ENCODE measurements around the gene P2RY6. TPM values are rescaled to one million over a fixed set of nuclear protein-coding genes. Genes with fewer than 3 reads are reported as not detected.

The P2RY6 gene
- total RNA-seq, 6 experiments from 2014 or later, result 0.54 to 2.4 (median 1.9) TPM

DNA sequence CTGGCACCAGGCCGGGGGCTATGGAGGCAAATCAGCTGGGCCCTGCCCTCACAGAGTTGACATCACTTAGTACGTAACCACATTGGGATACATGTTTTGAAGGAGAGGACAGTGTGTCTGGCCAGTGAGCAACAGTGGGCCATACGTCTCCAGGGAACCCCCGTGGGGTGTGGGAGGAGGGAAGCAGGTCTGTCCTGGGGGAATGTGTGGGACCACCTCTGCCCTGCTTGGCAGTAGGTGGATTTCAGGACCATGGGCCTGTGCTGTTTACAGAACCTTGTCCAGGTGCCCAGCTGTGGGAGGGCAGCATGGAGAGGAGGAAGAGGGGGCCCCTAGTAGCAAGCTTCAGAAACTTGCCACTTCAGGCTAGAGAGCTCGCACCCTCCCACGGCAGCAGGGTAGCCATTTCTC lies 33.0 kb upstream of the P2RY6 start:
- Mint-ChIP-seq H3K27me3 (ENCODE audit: insufficient read depth) (peaks cover 1% of the 10 kb centered on the region; the same call in 1 of the 2 replicates), H3K9me3 (no peaks in the 10 kb centered on the region), H3K36me3 (ENCODE audit: low read depth) (no peaks in the 10 kb centered on the region), H3K4me1 (ENCODE audit: low read depth) (peaks cover 36% of the 10 kb centered on the region), H3K27ac (no peak overlapping the region), H3K4me3 (no peak overlapping the region)
- no peak for TF ChIP-seq CTCF (IDR thresholded peaks at IDR 0.05)
- no peak for DNase-seq

DNA sequence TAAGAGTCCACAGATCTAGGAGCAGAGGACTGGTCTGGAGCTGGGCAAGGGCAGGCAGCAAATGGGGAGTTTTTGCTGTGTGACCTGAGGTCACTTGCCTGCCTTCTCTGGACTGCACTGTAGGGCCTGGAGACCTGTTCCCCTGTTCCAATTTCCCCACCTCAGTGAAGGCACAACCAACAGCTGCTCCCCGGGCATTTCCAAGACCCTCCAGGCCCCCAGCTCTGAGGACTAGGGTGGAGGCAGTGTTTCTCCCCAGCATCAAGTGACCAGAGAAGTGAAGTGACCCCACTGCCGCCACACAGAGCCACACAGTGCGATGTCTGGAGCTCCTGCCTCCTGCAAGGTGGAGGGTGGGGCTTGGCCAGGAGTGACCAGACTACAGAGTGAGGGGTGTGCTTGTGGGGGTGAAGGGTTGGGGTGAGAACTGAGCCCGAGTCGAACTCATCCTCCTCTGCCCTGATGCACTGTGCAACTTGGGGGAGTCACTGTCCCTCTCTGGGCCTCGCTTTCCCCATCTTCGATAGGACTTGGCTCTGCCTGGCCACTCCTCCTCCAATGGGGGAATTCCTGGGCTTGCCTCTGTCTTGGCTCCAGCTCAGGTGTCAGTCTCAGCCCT lies 32.5 kb upstream of the P2RY6 start:
- Mint-ChIP-seq H3K4me3 (no peak overlapping the region), H3K4me1 (ENCODE audit: low read depth) (peaks cover 40% of the 10 kb centered on the region), H3K9me3 (no peaks in the 10 kb centered on the region), H3K27me3 (ENCODE audit: insufficient read depth) (peaks cover 1% of the 10 kb centered on the region; the same call in 1 of the 2 replicates), H3K36me3 (ENCODE audit: low read depth) (no peaks in the 10 kb centered on the region), H3K27ac (no peak overlapping the region)
- TF ChIP-seq CTCF (IDR thresholded peaks at IDR 0.05), result no peak
- DNase-seq, result no peak

- peak; percentile 49 for DNase-seq
- H3K27ac Mint-ChIP-seq, result peak overlapping the region; percentile 34; the same call in 1 of the 2 replicates
Observed at GRCh38 chr11:73240190-73240781, 31.9 kb upstream of the P2RY6 start.

DNA sequence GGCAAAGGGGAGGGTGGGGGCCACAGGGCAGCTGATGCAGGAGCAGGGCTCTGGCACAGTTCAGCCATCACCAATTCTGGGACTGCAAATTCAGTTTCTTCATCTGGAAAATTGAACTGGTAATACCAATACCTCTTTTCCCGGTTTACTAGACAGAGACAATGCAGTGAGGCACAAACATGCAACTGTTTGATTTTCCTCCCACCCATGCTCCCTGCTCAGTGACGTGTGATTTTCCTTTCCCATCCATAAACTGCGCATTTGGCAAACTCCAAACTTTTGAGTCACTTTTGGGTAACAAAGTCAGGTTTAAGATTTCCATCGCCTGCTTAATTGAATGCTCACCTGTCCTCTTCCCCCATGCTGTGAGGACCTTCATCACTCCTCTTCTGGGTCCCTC lies 30.8 kb upstream of the P2RY6 start:
- no peak overlapping the region for H3K27ac Mint-ChIP-seq
- TF ChIP-seq CTCF (IDR thresholded peaks at IDR 0.05), result no peak
- H3K9me3 Mint-ChIP-seq, result no peaks in the 10 kb centered on the region
- H3K4me1 Mint-ChIP-seq (ENCODE audit: low read depth), result peaks cover 49% of the 10 kb centered on the region
- H3K4me3 Mint-ChIP-seq, result no peak overlapping the region
- H3K27me3 Mint-ChIP-seq (ENCODE audit: insufficient read depth), result peaks cover 3% of the 10 kb centered on the region; the same call in 1 of the 2 replicates
- H3K36me3 Mint-ChIP-seq (ENCODE audit: low read depth), result no peaks in the 10 kb centered on the region
- DNase-seq, result no peak

More at GRCh38 chr11:73240190-73240781, 31.9 kb upstream of the P2RY6 start:
- Mint-ChIP-seq H3K36me3 (ENCODE audit: low read depth) (no peaks in the 10 kb centered on the region), H3K27me3 (ENCODE audit: insufficient read depth) (peaks cover 1% of the 10 kb centered on the region; the same call in 1 of the 2 replicates), H3K9me3 (no peaks in the 10 kb centered on the region), H3K4me1 (ENCODE audit: low read depth) (peaks cover 43% of the 10 kb centered on the region), H3K4me3 (no peak overlapping the region)
- TF ChIP-seq CTCF (IDR thresholded peaks at IDR 0.05), result peak; percentile 22; the same call in 1 of the 2 replicates

DNA sequence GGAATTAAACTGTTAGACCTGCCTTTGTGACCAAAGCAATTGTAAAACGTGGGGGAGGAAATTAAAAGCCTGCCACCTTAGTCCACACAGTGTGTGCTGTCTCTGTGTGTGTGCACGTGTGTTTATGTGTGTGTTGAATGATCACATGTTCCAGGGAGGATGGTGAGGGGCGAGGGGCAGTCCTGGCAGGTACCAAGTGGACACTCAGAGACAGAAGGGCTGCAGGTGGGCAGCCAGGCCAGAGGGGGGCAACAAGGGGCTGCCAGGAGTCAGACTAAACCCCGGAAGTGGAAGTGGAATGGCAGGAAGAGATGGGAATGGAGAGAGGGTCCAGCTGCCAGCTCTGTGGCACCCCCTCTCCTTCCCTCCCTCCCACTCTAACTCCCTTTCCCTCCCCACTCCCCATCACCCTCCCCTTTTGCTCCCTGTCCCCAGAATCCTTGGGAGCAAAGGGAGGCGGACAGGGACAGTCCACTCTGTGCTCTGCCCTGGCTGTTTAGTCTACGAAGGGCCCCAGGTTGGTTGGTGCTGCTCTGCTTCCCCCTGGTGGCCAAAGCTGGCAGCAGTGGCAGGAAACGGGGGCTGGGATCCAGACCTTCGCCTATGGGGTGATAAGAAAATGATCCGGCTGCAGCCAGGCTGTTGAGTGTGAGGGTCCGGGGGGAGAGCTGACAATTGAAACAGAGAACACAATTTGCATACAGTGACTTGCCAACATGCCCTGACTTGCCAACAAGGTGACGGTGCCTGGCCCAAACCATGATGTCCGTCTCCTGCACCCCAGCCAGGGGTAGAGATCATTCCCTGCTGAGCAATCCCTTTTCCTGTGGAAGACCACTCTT lies 29.7 kb upstream of the P2RY6 start:
- peaks cover 52% of the 10 kb centered on the region for H3K4me1 Mint-ChIP-seq (ENCODE audit: low read depth)
- H3K9me3 Mint-ChIP-seq, result no peaks in the 10 kb centered on the region
- DNase-seq, result peak; percentile 64
- peak overlapping the region; percentile 13; the same call in 1 of the 2 replicates for H3K4me3 Mint-ChIP-seq
- peak; percentile 98 for TF ChIP-seq CTCF (IDR thresholded peaks at IDR 0.05)
- H3K36me3 Mint-ChIP-seq (ENCODE audit: low read depth), result no peaks in the 10 kb centered on the region
- H3K27ac Mint-ChIP-seq, result peak overlapping the region; percentile 75
- peaks cover 3% of the 10 kb centered on the region; the same call in 1 of the 2 replicates for H3K27me3 Mint-ChIP-seq (ENCODE audit: insufficient read depth)

Measured in HFFc6 (cell line).